Measurements from ENCODE around the gene C1orf74.

The C1orf74 gene

DNA sequence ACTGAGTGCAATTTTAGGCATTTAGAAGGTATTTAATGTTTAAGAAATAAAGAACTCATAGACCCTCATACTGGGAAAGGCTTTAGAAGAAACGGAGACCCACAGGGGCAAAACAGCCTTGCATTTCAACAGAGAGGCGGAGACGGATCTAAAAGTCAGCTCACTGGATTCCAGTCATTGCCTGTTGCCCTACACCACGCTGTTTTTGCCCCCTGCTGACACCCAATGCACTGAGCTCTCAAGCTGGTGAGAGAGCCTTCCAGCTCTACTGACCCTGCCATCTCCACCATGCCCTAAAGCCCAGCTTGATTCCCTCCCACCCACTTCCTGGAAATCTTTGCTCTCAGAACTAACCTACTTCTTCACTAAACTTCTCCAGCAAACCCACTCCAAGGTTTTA lies 35.7 kb downstream of the C1orf74 start:
- Histone ChIP-seq H3K27me3 (ENCODE audit: control insufficient read depth, insufficient read depth, low read length) (no peaks in the 10 kb centered on the region), H3K4me1 (ENCODE audit: control insufficient read depth, insufficient read depth, low read length) (peaks cover 13% of the 10 kb centered on the region), H3K9me3 (ENCODE audit: control insufficient read depth, low read length) (no peaks in the 10 kb centered on the region)

DNA sequence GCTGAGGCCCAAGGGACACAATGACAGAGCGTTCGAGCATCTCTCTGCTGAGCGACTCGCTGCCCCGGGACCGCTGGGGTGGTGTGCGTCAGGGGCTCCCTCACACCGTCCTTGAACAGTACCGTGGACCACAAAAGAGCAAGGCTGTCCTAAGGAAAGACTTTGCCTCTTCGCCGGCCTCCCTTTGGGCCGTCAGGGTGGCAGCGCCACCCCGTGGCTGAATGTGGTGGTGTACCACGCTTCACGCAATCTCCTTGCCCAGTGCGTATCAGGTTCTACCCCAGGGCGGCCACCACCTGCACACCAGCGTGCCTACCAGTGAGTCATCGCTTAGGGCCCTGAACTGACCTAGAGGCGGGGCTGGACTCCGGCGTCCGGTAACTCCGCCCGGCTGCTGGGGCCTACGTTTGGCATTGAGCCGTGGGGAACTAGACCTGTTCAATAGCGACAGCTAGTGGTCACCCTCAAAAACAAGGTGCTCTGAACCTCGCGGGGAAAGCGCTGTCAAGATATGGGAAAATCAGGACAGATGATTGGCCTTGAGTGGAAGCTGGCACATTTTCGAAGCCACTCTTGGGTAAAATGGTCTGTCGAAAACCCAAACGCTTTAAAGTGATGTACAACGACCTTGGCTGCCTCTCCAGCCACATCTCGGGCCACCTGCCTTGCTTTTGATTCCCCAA lies 36.6 kb downstream of the C1orf74 start:
- H3K36me3 ChIP-seq (ENCODE audit: control insufficient read depth, insufficient read depth, low read length): no peaks in the 10 kb centered on the region
- peak overlapping the region; percentile 31 for H3K9ac ChIP-seq (ENCODE audit: low read length)
- peaks cover 13% of the 10 kb centered on the region for H3K4me1 ChIP-seq (ENCODE audit: control insufficient read depth, insufficient read depth, low read length)
- peak overlapping the region; percentile 22 for H3K4me3 ChIP-seq (ENCODE audit: low read length)
- no peaks in the 10 kb centered on the region for H3K9me3 ChIP-seq (ENCODE audit: control insufficient read depth, low read length)
- H3K27me3 ChIP-seq (ENCODE audit: control insufficient read depth, insufficient read depth, low read length): no peaks in the 10 kb centered on the region

More for the DNA sequence above, 35.7 kb downstream of the C1orf74 start:
- Histone ChIP-seq H3K9ac (ENCODE audit: low read length) (no peak overlapping the region), H3K36me3 (ENCODE audit: control insufficient read depth, insufficient read depth, low read length) (no peaks in the 10 kb centered on the region), H3K4me3 (ENCODE audit: low read length) (no peak overlapping the region)

DNA sequence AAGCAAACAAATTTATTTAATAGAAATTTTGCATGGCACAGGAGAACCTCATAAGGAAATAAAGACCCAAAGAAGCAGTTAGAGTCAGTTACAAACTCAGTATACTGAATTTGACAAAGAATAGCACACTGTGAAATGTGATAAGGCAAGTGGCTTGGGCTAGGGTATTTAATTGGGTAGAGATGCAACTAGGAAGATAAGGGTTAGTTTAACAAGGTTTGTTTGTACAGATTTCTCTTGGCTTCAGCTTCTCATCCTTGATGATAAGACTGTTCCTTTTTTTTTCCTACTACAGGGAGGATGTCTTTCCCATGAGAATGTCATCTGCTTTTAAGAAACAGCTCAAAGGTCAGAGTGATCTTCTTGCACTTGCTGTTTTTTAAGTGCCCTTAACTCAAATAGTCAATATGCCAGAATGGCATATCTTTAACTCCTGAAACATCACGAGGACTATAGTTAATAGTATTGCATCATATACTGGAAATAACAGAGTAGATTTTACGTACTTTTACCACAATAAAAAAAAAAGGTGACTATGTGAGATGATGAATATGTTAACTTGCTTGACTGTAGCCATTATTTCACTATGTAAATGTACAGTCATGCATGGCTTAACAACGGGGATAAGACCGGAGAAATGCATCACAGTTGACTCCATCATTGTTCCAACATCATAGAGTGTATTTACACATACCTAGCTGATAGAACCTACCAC lies 37.8 kb downstream of the C1orf74 start:
- no peak overlapping the region for H3K4me3 ChIP-seq (ENCODE audit: low read length)
- no peaks in the 10 kb centered on the region for H3K9me3 ChIP-seq (ENCODE audit: control insufficient read depth, low read length)
- H3K36me3 ChIP-seq (ENCODE audit: control insufficient read depth, insufficient read depth, low read length): no peaks in the 10 kb centered on the region
- H3K9ac ChIP-seq (ENCODE audit: low read length): no peak overlapping the region
- peaks cover 13% of the 10 kb centered on the region for H3K4me1 ChIP-seq (ENCODE audit: control insufficient read depth, insufficient read depth, low read length)
- no peaks in the 10 kb centered on the region for H3K27me3 ChIP-seq (ENCODE audit: control insufficient read depth, insufficient read depth, low read length)

DNA sequence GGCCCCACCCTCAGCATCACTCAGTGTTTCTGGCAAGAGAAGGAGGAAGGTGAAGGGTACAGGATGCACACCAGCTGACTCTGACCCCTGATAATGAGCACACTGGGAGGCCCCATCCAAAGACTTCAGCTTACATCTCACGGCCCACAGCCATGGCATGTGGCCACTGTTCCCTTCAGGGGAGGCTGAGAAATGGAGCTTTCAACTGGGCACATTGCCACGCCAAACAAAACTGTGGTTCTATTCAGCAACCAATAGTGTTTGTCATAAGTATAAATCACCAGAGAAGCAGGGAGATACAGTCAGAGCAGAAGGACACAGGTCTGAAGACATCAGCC lies 41.2 kb downstream of the C1orf74 start:
- Histone ChIP-seq H3K9me3 (ENCODE audit: control insufficient read depth, low read length) (no peaks in the 10 kb centered on the region), H3K36me3 (ENCODE audit: control insufficient read depth, insufficient read depth, low read length) (no peaks in the 10 kb centered on the region), H3K9ac (ENCODE audit: low read length) (no peak overlapping the region), H3K4me3 (ENCODE audit: low read length) (no peak overlapping the region), H3K27me3 (ENCODE audit: control insufficient read depth, insufficient read depth, low read length) (no peaks in the 10 kb centered on the region), H3K4me1 (ENCODE audit: control insufficient read depth, insufficient read depth, low read length) (peaks cover 11% of the 10 kb centered on the region)

DNA sequence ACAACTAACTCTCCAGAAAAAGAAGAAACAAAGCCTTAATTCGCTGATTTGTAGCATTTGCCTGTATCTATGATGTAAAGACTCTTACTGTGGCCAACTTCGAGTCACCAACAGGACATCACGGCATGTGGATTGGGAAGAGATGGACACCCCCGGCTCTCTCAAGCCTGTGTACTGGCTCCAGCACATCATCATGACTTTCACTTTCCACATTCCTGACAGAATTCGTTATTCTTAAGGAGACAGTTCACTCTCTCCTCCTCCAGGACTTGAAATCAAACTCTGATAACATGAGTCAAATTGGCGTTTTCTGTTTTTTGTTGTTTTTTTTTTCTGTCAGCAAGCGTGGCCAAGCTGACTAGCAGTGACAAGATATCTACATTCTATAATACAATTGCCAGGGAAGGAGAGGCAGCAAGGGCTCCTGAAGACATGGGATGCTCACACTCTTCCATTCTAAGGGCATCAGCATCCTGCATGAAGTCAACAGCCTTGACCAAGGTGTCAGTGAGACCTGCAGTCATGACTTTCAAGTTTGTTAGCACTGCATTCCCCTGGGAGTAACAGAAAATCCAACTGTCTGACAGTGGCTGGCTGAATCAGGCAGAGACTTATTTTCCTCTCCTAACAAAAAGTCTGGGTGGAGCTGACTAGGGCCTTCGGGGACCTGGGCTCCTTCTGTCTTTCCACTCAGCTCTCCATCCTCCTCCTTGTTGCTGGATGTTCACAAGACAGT lies 41.8 kb downstream of the C1orf74 start:
- Histone ChIP-seq H3K9ac (ENCODE audit: low read length) (no peak overlapping the region), H3K9me3 (ENCODE audit: control insufficient read depth, low read length) (no peaks in the 10 kb centered on the region), H3K27me3 (ENCODE audit: control insufficient read depth, insufficient read depth, low read length) (no peaks in the 10 kb centered on the region), H3K36me3 (ENCODE audit: control insufficient read depth, insufficient read depth, low read length) (no peaks in the 10 kb centered on the region), H3K4me1 (ENCODE audit: control insufficient read depth, insufficient read depth, low read length) (peaks cover 8% of the 10 kb centered on the region), H3K4me3 (ENCODE audit: low read length) (no peak overlapping the region)

DNA sequence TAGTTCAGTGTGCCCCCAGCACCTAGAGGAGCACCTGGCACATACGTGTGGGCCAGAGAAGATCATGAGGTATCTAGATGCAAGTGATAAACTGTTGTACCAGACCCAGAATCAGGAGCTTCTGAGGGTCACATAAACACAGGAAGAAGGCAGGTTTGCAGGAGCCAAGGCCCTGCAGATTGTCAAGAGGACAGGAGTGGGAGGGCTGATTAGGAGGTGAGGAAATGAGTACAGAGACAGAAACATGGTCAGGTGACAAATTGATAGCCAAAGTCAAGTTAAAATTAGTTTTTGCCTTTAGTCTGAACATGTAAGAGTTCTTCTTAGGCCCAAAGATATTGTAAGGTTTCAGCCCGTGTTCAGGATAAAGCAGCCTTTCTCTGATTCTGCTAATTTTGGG lies 42.5 kb downstream of the C1orf74 start:
- Histone ChIP-seq H3K4me1 (ENCODE audit: control insufficient read depth, insufficient read depth, low read length) (peaks cover 1% of the 10 kb centered on the region), H3K4me3 (ENCODE audit: low read length) (no peak overlapping the region), H3K36me3 (ENCODE audit: control insufficient read depth, insufficient read depth, low read length) (no peaks in the 10 kb centered on the region), H3K9me3 (ENCODE audit: control insufficient read depth, low read length) (no peaks in the 10 kb centered on the region), H3K9ac (ENCODE audit: low read length) (no peak overlapping the region), H3K27me3 (ENCODE audit: control insufficient read depth, insufficient read depth, low read length) (no peaks in the 10 kb centered on the region)

DNA sequence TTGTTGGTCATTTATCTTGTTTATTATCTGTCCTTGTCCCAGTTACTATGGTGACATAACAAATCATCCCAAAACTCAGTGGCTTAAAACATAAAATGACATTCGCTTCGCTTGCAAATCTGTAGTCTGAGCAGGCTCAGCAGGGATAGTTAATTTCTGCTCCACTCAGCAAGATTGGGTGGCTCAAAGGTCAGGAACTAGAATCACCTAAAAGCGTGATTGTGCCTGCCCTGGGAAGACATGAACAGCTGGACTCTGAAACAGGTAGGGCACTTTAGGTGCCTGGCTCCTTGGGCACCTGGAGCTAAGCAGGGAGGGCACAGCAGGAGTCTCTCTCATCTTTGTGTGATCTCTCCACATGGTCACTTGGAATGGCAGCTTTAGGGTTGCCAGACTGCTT lies 43.2 kb downstream of the C1orf74 start:
- Histone ChIP-seq H3K4me3 (ENCODE audit: low read length) (no peak overlapping the region), H3K9me3 (ENCODE audit: control insufficient read depth, low read length) (no peaks in the 10 kb centered on the region), H3K4me1 (ENCODE audit: control insufficient read depth, insufficient read depth, low read length) (no peaks in the 10 kb centered on the region), H3K27me3 (ENCODE audit: control insufficient read depth, insufficient read depth, low read length) (no peaks in the 10 kb centered on the region), H3K9ac (ENCODE audit: low read length) (no peak overlapping the region), H3K36me3 (ENCODE audit: control insufficient read depth, insufficient read depth, low read length) (no peaks in the 10 kb centered on the region)

DNA sequence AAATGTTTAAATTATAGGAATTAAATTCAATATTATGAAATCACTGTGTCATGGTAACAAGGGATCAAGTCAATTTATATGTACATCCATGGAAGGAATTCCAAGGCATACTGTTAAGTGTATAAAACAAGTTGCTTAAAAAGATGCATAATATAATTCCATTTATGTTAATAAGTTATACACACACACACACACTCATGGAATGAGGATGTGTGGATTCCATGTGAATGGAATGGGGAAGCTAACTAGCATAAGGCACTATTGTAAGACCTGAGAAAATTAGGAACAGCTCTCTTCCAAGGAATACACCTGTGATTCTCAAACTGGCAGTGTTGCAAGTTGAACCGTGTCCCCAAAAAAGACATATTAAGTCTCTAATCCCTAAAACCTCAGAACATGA lies 46.1 kb downstream of the C1orf74 start:
- no peak overlapping the region for H3K4me3 ChIP-seq (ENCODE audit: low read length)
- no peaks in the 10 kb centered on the region for H3K27me3 ChIP-seq (ENCODE audit: control insufficient read depth, insufficient read depth, low read length)
- H3K36me3 ChIP-seq (ENCODE audit: control insufficient read depth, insufficient read depth, low read length): no peaks in the 10 kb centered on the region
- no peaks in the 10 kb centered on the region for H3K4me1 ChIP-seq (ENCODE audit: control insufficient read depth, insufficient read depth, low read length)
- H3K9ac ChIP-seq (ENCODE audit: low read length): no peak overlapping the region
- no peaks in the 10 kb centered on the region for H3K9me3 ChIP-seq (ENCODE audit: control insufficient read depth, low read length)

DNA sequence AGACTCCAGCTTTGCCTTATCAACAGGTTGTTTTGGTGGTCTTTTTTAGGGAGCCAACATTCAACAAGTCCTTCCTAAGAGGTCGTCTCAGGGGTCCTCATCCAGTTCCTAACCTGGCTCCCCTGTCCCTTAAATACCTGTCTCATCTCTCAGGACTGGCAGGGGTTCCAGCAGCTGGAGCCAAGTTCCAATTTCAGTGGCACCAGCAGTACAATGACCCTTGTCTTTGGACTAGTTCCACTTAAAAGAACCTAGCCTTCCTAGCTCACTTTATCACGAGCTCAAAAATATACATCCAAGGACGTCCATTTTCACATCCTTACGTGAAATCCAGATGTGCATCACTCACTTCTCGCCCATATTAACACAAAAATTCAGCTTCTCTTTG lies 47.2 kb downstream of the C1orf74 start:
- H3K27me3 ChIP-seq (ENCODE audit: control insufficient read depth, insufficient read depth, low read length): no peaks in the 10 kb centered on the region
- no peaks in the 10 kb centered on the region for H3K36me3 ChIP-seq (ENCODE audit: control insufficient read depth, insufficient read depth, low read length)
- H3K4me1 ChIP-seq (ENCODE audit: control insufficient read depth, insufficient read depth, low read length): no peaks in the 10 kb centered on the region
- no peak overlapping the region for H3K4me3 ChIP-seq (ENCODE audit: low read length)
- H3K9ac ChIP-seq (ENCODE audit: low read length): no peak overlapping the region
- no peaks in the 10 kb centered on the region for H3K9me3 ChIP-seq (ENCODE audit: control insufficient read depth, low read length)

DNA sequence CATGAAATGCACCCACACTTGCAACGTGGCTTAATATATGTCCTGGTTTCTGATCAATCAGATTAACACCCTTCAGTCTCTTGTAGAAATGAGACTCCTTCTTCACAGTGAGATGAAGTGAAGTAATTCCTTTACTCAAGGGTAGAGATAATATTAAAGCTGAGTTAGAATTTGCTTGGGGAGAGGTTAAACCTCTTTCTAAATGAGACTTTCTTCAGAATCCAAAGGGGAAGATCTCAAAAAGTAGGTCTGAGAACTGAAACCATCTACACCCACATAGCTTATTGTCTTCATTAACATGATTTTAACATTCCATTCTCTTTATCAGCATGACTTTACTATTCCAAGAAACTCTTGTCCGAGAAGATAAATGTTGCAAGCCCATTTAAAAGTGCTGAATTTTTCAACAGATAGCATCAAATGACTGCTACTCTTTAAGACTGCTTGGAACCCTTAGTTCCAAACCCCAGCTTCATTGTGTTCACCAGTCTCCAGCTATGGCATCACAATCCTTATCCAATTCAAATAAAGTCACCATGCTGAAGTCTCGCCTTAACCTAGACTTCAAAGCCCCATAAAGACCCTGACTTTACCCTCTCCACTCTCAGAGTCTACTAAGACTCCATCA lies 47.8 kb downstream of the C1orf74 start:
- H3K9me3 ChIP-seq (ENCODE audit: control insufficient read depth, low read length): no peaks in the 10 kb centered on the region
- H3K27me3 ChIP-seq (ENCODE audit: control insufficient read depth, insufficient read depth, low read length): no peaks in the 10 kb centered on the region
- H3K4me3 ChIP-seq (ENCODE audit: low read length): no peak overlapping the region
- no peaks in the 10 kb centered on the region for H3K36me3 ChIP-seq (ENCODE audit: control insufficient read depth, insufficient read depth, low read length)
- no peak overlapping the region for H3K9ac ChIP-seq (ENCODE audit: low read length)
- no peaks in the 10 kb centered on the region for H3K4me1 ChIP-seq (ENCODE audit: control insufficient read depth, insufficient read depth, low read length)

DNA sequence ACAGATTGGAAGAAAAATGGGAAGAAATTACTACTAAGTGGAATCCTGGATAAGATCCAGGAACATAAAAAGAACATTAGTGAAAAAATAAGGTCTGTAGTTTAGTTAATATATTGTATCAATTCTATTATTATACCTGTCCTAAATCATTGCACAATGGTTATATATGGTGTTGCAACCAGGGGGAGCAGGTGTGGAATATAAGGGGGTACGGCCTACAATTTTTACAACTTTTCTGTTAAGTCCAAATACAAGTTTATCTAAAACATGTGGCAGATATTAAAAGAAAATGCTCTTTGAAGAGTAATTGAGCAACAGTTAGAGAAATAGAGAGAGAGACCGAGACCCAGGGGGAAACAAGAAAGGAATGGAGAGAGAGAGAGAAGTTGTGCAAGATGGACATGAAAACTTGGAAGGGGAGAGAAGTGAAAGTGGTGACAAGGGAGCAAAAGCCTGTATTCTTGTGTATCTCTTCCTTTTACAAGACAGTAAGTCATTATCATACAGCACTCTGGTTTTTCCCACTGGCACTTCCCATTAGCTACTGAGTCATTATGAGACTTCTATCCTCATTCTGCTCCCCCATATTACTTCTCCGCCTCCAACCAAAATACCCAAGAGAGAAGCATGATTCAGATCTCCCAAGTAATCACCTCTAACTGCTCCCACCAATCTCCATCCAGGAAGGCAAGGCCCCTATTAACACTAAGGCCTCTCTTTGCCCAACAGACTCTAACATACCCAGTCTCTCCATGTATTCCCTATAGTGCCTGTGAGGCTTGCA lies 50.8 kb downstream of the C1orf74 start:
- no peaks in the 10 kb centered on the region for H3K36me3 ChIP-seq (ENCODE audit: control insufficient read depth, insufficient read depth, low read length)
- no peaks in the 10 kb centered on the region for H3K9me3 ChIP-seq (ENCODE audit: control insufficient read depth, low read length)

More for the DNA sequence above, 50.8 kb downstream of the C1orf74 start:
- no peak overlapping the region for H3K4me3 ChIP-seq (ENCODE audit: low read length)
- no peaks in the 10 kb centered on the region for H3K27me3 ChIP-seq (ENCODE audit: control insufficient read depth, insufficient read depth, low read length)
- no peak overlapping the region for H3K9ac ChIP-seq (ENCODE audit: low read length)
- H3K4me1 ChIP-seq (ENCODE audit: control insufficient read depth, insufficient read depth, low read length): no peaks in the 10 kb centered on the region
